Fibroblast of upper back skin (primary cell): ENCODE results near the gene STOX1.
"Not testable (repeated sequence)": the region's sequence is repeated elsewhere in the genome, so short reads cannot be mapped to it uniquely, and the experiment has no call there.

ENCODE experiments used
- DNase-seq: peaks from one replicate; pipeline ENCODE4 v3.0.0-alpha.2; 2013

STOX1 gene

GRCh38 chr10:68826764-68827591 lies at the start of gene STOX1:
Gene STOX1, plus strand, starts transcription at chr10:68827531. Its CDS starts 93 bp downstream, at chr10:68827624.
- peak; percentile 43 for DNase-seq

GRCh38 chr10:68781613-68782574 lies 45.4 kb upstream of the STOX1 start:
- DNase-seq = no peak

- DNase-seq = no peak
Measured at GRCh38 chr10:68784476-68784875, 42.9 kb upstream of the STOX1 start.

- DNase-seq = no peak
Measured at GRCh38 chr10:68787813-68788212, 39.5 kb upstream of the STOX1 start.

GRCh38 chr10:68790476-68790875 lies 36.9 kb upstream of the STOX1 start:
- DNase-seq = no peak

- no peak for DNase-seq
Measured at GRCh38 chr10:68792115-68792514, 35.2 kb upstream of the STOX1 start.

GRCh38 chr10:68795886-68796532 lies 31.3 kb upstream of the STOX1 start:
- no peak for DNase-seq

GRCh38 chr10:68796605-68797004 lies 30.7 kb upstream of the STOX1 start:
- peak; percentile 40 for DNase-seq

GRCh38 chr10:68800211-68800610 lies 27.1 kb upstream of the STOX1 start:
- DNase-seq = peak; percentile 7

GRCh38 chr10:68804692-68805091 lies 22.6 kb upstream of the STOX1 start:
- no peak for DNase-seq

- DNase-seq = not testable (repeated sequence)
Measured at GRCh38 chr10:68810830-68811229, 16.5 kb upstream of the STOX1 start.

GRCh38 chr10:68811314-68812009 lies 15.9 kb upstream of the STOX1 start:
- DNase-seq = no peak

GRCh38 chr10:68812420-68812819 lies 14.9 kb upstream of the STOX1 start:
- DNase-seq = no peak

- no peak for DNase-seq
Measured at GRCh38 chr10:68813559-68813958, 13.8 kb upstream of the STOX1 start.

- DNase-seq = no peak
Measured at GRCh38 chr10:68816796-68817412, 10.4 kb upstream of the STOX1 start.

- DNase-seq = not testable (repeated sequence)
Measured at GRCh38 chr10:68820359-68820758, 7.0 kb upstream of the STOX1 start.

GRCh38 chr10:68822626-68823025 lies 4.7 kb upstream of the STOX1 start:
- DNase-seq = not testable (repeated sequence)

- not testable (repeated sequence) for DNase-seq
Measured at GRCh38 chr10:68827592-68827959, 245 bp downstream of the STOX1 start.

- not testable (repeated sequence) for DNase-seq
Measured at GRCh38 chr10:68828083-68828601, 811 bp downstream of the STOX1 start.

GRCh38 chr10:68828833-68829232 lies 1.5 kb downstream of the STOX1 start:
- DNase-seq = no peak

- DNase-seq = no peak
Measured at GRCh38 chr10:68829521-68829920, 2.2 kb downstream of the STOX1 start.

GRCh38 chr10:68829952-68830351 lies 2.6 kb downstream of the STOX1 start:
- DNase-seq = no peak
